Ascending aorta (tissue), 2 donors: ENCODE data around the gene SPP1. TPM values are rescaled to one million over a fixed set of nuclear protein-coding genes. Genes with fewer than 3 reads are reported as not detected.

Experiments used
- DNase-seq, 2 donors: peaks; one replicate each; pipeline ENCODE4 v3.0.0-alpha.2; 2019; ENCODE audit warnings: low spot score in 2 of 2
- H3K27ac ChIP-seq, 2 donors: fragments of 200-600 bp; sonication (generic); one replicate each; pipeline ENCODE4 v1.5.1; 2016 to 2017; ENCODE audit warnings: mild to moderate bottlenecking in 1 of 2
- H3K27me3 ChIP-seq: fragments of 200-600 bp; sonication (generic); one replicate; pipeline ENCODE4 v1.5.1; 2017
- H3K36me3 ChIP-seq, 2 donors: fragments of 200-600 bp; sonication (generic); one replicate each; pipeline ENCODE4 v1.5.1; 2016
- H3K4me1 ChIP-seq, 2 donors: fragments of 200-600 bp; sonication (generic); one replicate each; pipeline ENCODE4 v1.5.1; 2016 to 2017; ENCODE audit warnings: mild to moderate bottlenecking in 1 of 2
- H3K4me3 ChIP-seq, 2 donors: fragments of 200-600 bp; sonication (generic); one replicate each; pipeline ENCODE4 v1.5.1; 2016 to 2017; ENCODE audit warnings: mild to moderate bottlenecking in 1 of 2
- H3K9me3 ChIP-seq, 2 donors: fragments of 200-600 bp; sonication (generic); one replicate each; pipeline ENCODE4 v1.5.1; 2016
- CTCF ChIP-seq, 3 experiments: fragments of 200-600 bp in 2 of 3; fragments of 450-650 bp in 1 of 3; sonication (generic) in 2 of 3; IDR thresholded peaks; one replicate each; pipeline ENCODE4 v1.5.1; 2016 to 2019; ENCODE audit warnings: antibody characterized with exemption in 3 of 3, mild to moderate bottlenecking in 1 of 3, moderate library complexity in 1 of 3
- intact Hi-C: fragments of 100-400 bp; cut with DNase I; formaldehyde crosslinking; loops from one replicate; pipeline ENCODE4 v1.15.1; 2023
- total RNA-seq: library from RNA; depleted of rRNA; stranded (reverse); fragments of >200 nt; gene quantifications from one replicate; pipeline ENCODE4 v1.1.0, GENCODE V29; 2016

SPP1 gene
- total RNA-seq, 1 donor from 2014 or later = 0.75 TPM

GRCh38 chr4:87961993-87962392 lies 13.5 kb upstream of the SPP1 start:
- intact Hi-C loops = no loop called here
- no peak for TF ChIP-seq CTCF (IDR thresholded peaks at IDR 0.05)

GRCh38 chr4:87962398-87963146 lies 12.9 kb upstream of the SPP1 start:
- intact Hi-C loops = no loop called here
- Histone ChIP-seq H3K27me3 (no peaks in the 10 kb centered on the region), H3K27ac (no peak overlapping the region), H3K4me3 (no peak overlapping the region), H3K36me3 (no peaks in the 10 kb centered on the region), H3K4me1 (no peaks in the 10 kb centered on the region), H3K9me3 (no peaks in the 10 kb centered on the region)
- no peak for TF ChIP-seq CTCF (IDR thresholded peaks at IDR 0.05)
- DNase-seq = no peak

More at GRCh38 chr4:87961993-87962392, 13.5 kb upstream of the SPP1 start:
- Histone ChIP-seq H3K36me3 (no peaks in the 10 kb centered on the region), H3K27me3 (no peaks in the 10 kb centered on the region), H3K9me3 (no peaks in the 10 kb centered on the region), H3K4me1 (no peaks in the 10 kb centered on the region), H3K27ac (no peak overlapping the region), H3K4me3 (no peak overlapping the region)
- no peak for DNase-seq

GRCh38 chr4:87965501-87965975 lies 10.0 kb upstream of the SPP1 start:
- no peaks in the 10 kb centered on the region for H3K27me3 ChIP-seq
- no peaks in the 10 kb centered on the region for H3K9me3 ChIP-seq
- no peaks in the 10 kb centered on the region for H3K4me1 ChIP-seq
- H3K36me3 ChIP-seq = no peaks in the 10 kb centered on the region
- intact Hi-C loops = no loop called here
- no peak overlapping the region for H3K4me3 ChIP-seq
- no peak for DNase-seq
- H3K27ac ChIP-seq = no peak overlapping the region
- no peak for TF ChIP-seq CTCF (IDR thresholded peaks at IDR 0.05)

GRCh38 chr4:87966095-87966496 lies 9.4 kb upstream of the SPP1 start:
- no peaks in the 10 kb centered on the region for H3K27me3 ChIP-seq
- H3K4me1 ChIP-seq = no peaks in the 10 kb centered on the region
- H3K9me3 ChIP-seq = no peaks in the 10 kb centered on the region
- no peak overlapping the region for H3K27ac ChIP-seq
- H3K36me3 ChIP-seq = no peaks in the 10 kb centered on the region
- intact Hi-C loops = no loop called here
- no peak overlapping the region for H3K4me3 ChIP-seq
- no peak for DNase-seq
- TF ChIP-seq CTCF (IDR thresholded peaks at IDR 0.05) = no peak

GRCh38 chr4:87967193-87967592 lies 8.3 kb upstream of the SPP1 start:
- no peaks in the 10 kb centered on the region for H3K36me3 ChIP-seq
- no peak for DNase-seq
- no peaks in the 10 kb centered on the region for H3K27me3 ChIP-seq
- no peaks in the 10 kb centered on the region for H3K9me3 ChIP-seq
- no peak for TF ChIP-seq CTCF (IDR thresholded peaks at IDR 0.05)
- H3K4me3 ChIP-seq = no peak overlapping the region
- no peak overlapping the region for H3K27ac ChIP-seq
- no peaks in the 10 kb centered on the region for H3K4me1 ChIP-seq
- intact Hi-C loops = no loop called here
